ENCODE data around the gene ACP1. TPM values are rescaled to one million over a fixed set of nuclear protein-coding genes. Genes with fewer than 3 reads are reported as not detected.

Gene ACP1
- polyA plus RNA-seq, 2 of the 4 experiments (the other 2 are of a cell fraction): 204 to 338 TPM

GRCh38 chr2:296354-296753 lies 31.6 kb downstream of the ACP1 start:
- ChIA-PET CTCF (interaction anchor here (1.0 kb wide), 1 partner anchor 13 kb away, joined by 3 read pairs; no protein-coding TSS in a partner anchor), POLR2A (no interaction called here)
- no peaks in the 10 kb centered on the region for H3K4me1 ChIP-seq
- H3K4me2 ChIP-seq: no peak overlapping the region
- ATAC-seq: peak; percentile 58 to 59; a peak in 4 of 6 replicates
- DNase-seq (ENCODE audit: low read depth in 1 of 2, low spot score in 1 of 2): no peak
- no peak overlapping the region for H3K4me3 ChIP-seq
- H3K27ac ChIP-seq: no peak overlapping the region
- H3K9me3 ChIP-seq: peaks cover 8% of the 10 kb centered on the region; the same call in 1 of the 3 replicates
- FAIRE-seq: no peak
- TF ChIP-seq ZSCAN20 (CRISPR knock-in tag; IDR thresholded peaks at IDR 0.05): no peak
- TF ChIP-seq JUN (IDR thresholded peaks at IDR 0.05): no peak
- TF ChIP-seq KDM1A (IDR thresholded peaks at IDR 0.05; ENCODE audit: low read depth): no peak
- no peak for TF ChIP-seq TFCP2L1 (CRISPR knock-in tag; IDR thresholded peaks at IDR 0.05)
- no peak for TF ChIP-seq E2F6 (IDR thresholded peaks at IDR 0.05; ENCODE audit: borderline replicate concordance, low read depth)
- TF ChIP-seq EP300 (IDR thresholded peaks at IDR 0.05): no peak
- TF ChIP-seq RCOR1 (IDR thresholded peaks at IDR 0.05; ENCODE audit: low read depth, low read length): no peak
- no peak for TF ChIP-seq EHF (CRISPR knock-in tag; IDR thresholded peaks at IDR 0.05)
- WGBS (ENCODE audit: missing lambda C conversion rate): 3% methylated on average over 3 of the region's 3 CpGs

- CTCF ChIA-PET: no interaction called here
- 26% methylated on average over 9 of the region's 9 CpGs for WGBS (ENCODE audit: missing lambda C conversion rate)
- POLR2A ChIA-PET: no interaction called here
- Histone ChIP-seq H3K4me1 (no peaks in the 10 kb centered on the region), H3K9me3 (peaks cover 3% of the 10 kb centered on the region; the same call in 2 of the 3 replicates), H3K27ac (no peak overlapping the region), H3K4me3 (no peak overlapping the region), H3K4me2 (no peak overlapping the region)
- DNase-seq (ENCODE audit: low read depth in 1 of 2, low spot score in 1 of 2) (no peak), FAIRE-seq (no peak), ATAC-seq (no peak)
- TF ChIP-seq SREBF2 (IDR thresholded peaks at IDR 0.05): no peak
- TF ChIP-seq ATOH8 (CRISPR knock-in tag; IDR thresholded peaks at IDR 0.05; ENCODE audit: low read depth): no peak
- TF ChIP-seq FOXS1 (CRISPR knock-in tag; IDR thresholded peaks at IDR 0.05): no peak
- no peak for TF ChIP-seq KDM1A (IDR thresholded peaks at IDR 0.05; ENCODE audit: low read depth)
- TF ChIP-seq JUN (IDR thresholded peaks at IDR 0.05): no peak
- TF ChIP-seq HOXB13 (CRISPR knock-in tag; IDR thresholded peaks at IDR 0.05; ENCODE audit: low read depth): no peak
- no peak for TF ChIP-seq MAFK (IDR thresholded peaks at IDR 0.05; ENCODE audit: partially characterized antibody)
- TF ChIP-seq HDAC2 (IDR thresholded peaks at IDR 0.05): no peak
These were observed 40.6 kb downstream of the ACP1 start for GRCh38 chr2:305366-305765.

GRCh38 chr2:309148-309953 lies 44.6 kb downstream of the ACP1 start:
- POLR2A ChIA-PET: no interaction called here
- no peak overlapping the region for H3K4me3 ChIP-seq
- FAIRE-seq (no peak), DNase-seq (ENCODE audit: low read depth in 1 of 2, low spot score in 1 of 2) (no peak), ATAC-seq (peak; percentile 28 to 61; a peak in 3 of 6 replicates)
- H3K4me2 ChIP-seq: no peak overlapping the region
- no peak overlapping the region for H3K27ac ChIP-seq
- WGBS (ENCODE audit: missing lambda C conversion rate): 45% methylated on average over 13 of the region's 13 CpGs
- TF ChIP-seq, protein P1, sequence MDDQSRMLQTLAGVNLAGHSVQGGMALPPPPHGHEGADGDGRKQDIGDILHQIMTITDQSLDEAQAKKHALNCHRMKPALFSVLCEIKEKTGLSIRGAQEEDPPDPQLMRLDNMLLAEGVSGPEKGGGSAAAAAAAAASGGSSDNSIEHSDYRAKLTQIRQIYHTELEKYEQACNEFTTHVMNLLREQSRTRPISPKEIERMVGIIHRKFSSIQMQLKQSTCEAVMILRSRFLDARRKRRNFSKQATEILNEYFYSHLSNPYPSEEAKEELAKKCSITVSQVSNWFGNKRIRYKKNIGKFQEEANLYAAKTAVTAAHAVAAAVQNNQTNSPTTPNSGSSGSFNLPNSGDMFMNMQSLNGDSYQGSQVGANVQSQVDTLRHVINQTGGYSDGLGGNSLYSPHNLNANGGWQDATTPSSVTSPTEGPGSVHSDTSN (IDR thresholded peaks at IDR 0.05): no peak
- TF ChIP-seq HOXB5 (CRISPR knock-in tag; IDR thresholded peaks at IDR 0.05) (no peak), TP53 (CRISPR knock-in tag; IDR thresholded peaks at IDR 0.05) (no peak), NPAS2 (CRISPR knock-in tag; IDR thresholded peaks at IDR 0.05; ENCODE audit: borderline replicate concordance) (no peak), MAFK (IDR thresholded peaks at IDR 0.05; ENCODE audit: partially characterized antibody) (no peak), MAZ (IDR thresholded peaks at IDR 0.05; ENCODE audit: borderline replicate concordance, low read depth, low read length) (no peak), ZFP36 (IDR thresholded peaks at IDR 0.05; ENCODE audit: borderline replicate concordance, partially characterized antibody) (no peak), HDAC2 (IDR thresholded peaks at IDR 0.05) (no peak), HOXB13 (CRISPR knock-in tag; IDR thresholded peaks at IDR 0.05; ENCODE audit: low read depth) (no peak), CHD4 (IDR thresholded peaks at IDR 0.05; ENCODE audit: borderline replicate concordance) (no peak), JUN (IDR thresholded peaks at IDR 0.05) (no peak), ATOH8 (CRISPR knock-in tag; IDR thresholded peaks at IDR 0.05; ENCODE audit: low read depth) (no peak), NFE2L2 (conservative IDR thresholded peaks at IDR 0.05; ENCODE audit: low read length) (no peak), ZSCAN20 (CRISPR knock-in tag; IDR thresholded peaks at IDR 0.05) (no peak), RARB (CRISPR knock-in tag; IDR thresholded peaks at IDR 0.05) (no peak), POLR2AphosphoS2 (conservative IDR thresholded peaks at IDR 0.05; ENCODE audit: low read length) (no peak), HES2 (IDR thresholded peaks at IDR 0.05) (no peak)
- TF ChIP-seq, protein P2, sequence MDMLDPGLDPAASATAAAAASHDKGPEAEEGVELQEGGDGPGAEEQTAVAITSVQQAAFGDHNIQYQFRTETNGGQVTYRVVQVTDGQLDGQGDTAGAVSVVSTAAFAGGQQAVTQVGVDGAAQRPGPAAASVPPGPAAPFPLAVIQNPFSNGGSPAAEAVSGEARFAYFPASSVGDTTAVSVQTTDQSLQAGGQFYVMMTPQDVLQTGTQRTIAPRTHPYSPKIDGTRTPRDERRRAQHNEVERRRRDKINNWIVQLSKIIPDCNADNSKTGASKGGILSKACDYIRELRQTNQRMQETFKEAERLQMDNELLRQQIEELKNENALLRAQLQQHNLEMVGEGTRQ (IDR thresholded peaks at IDR 0.05): no peak
- no peaks in the 10 kb centered on the region; the same call in 2 of the 3 replicates for H3K9me3 ChIP-seq
- H3K4me1 ChIP-seq: no peaks in the 10 kb centered on the region
- CTCF ChIA-PET: no interaction called here
